ENCODE results near the gene SLC12A5.
A peak's percentile ranks its signal among the peaks of the same experiment; 100 is the strongest.

The SLC12A5 gene

DNA sequence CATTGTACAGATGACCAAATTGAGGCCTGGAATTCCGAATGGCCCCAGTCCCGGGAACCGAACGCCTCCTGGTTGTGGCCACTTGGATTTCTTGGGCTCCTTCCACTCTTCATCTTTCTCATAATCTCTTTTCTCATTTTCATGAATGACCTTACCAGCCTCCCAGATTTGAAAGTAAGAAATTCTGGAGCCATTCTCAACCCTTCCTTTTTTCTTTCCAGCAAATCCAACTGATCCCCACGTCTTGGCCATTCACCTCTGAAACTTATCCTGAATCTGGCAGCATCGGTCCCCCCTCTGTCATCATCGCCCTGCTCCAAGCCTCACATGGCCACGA, 5.9 kb upstream of the SLC12A5 start:
- ChIA-PET CTCF (interaction anchor here (0.6 to 2.2 kb wide), 27 partner anchors 9 to 408 kb away, joined by 3 to 26 read pairs (median 4); no protein-coding TSS in a partner anchor), POLR2A (ENCODE audit: low non-redundant PET) (no interaction called here)
- no peak overlapping the region for H3K27ac ChIP-seq
- TF ChIP-seq, protein P1, sequence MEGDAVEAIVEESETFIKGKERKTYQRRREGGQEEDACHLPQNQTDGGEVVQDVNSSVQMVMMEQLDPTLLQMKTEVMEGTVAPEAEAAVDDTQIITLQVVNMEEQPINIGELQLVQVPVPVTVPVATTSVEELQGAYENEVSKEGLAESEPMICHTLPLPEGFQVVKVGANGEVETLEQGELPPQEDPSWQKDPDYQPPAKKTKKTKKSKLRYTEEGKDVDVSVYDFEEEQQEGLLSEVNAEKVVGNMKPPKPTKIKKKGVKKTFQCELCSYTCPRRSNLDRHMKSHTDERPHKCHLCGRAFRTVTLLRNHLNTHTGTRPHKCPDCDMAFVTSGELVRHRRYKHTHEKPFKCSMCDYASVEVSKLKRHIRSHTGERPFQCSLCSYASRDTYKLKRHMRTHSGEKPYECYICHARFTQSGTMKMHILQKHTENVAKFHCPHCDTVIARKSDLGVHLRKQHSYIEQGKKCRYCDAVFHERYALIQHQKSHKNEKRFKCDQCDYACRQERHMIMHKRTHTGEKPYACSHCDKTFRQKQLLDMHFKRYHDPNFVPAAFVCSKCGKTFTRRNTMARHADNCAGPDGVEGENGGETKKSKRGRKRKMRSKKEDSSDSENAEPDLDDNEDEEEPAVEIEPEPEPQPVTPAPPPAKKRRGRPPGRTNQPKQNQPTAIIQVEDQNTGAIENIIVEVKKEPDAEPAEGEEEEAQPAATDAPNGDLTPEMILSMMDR (conservative IDR thresholded peaks at IDR 0.05; ENCODE audit: low read depth): peak; percentile 44; the same call in 1 of the 2 replicates
- no peak for DNase-seq (ENCODE audit: low spot score)

DNA sequence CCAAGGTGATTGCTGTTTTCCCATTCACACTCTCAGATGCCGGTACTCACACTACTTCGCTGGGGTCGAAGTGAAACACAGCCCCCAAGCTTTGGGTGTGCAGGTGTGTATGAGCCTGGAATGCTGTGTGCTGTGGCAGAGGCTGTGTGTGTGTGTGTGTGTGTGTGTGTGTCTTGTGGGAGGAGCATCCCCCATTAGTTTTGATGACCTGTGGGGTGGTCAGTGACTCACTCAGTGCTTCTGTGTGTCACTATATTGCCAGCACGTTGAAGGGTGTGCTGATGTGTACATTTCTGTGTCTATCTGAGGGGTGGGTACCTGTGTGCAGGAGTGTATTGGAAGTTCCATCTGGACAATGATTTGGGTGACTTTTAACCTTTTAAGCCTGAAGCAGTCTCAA, 5.0 kb upstream of the SLC12A5 start:
- no peak for DNase-seq (ENCODE audit: low spot score)
- no peak overlapping the region for H3K27ac ChIP-seq
- TF ChIP-seq, protein P1 (conservative IDR thresholded peaks at IDR 0.05; ENCODE audit: low read depth): no peak
- POLR2A ChIA-PET (ENCODE audit: low non-redundant PET): no interaction called here
- CTCF ChIA-PET: interaction anchor here (0.7 to 2.2 kb wide), 5 partner anchors 9 to 505 kb away, joined by 4 to 26 read pairs (median 11); no protein-coding TSS in a partner anchor

DNA sequence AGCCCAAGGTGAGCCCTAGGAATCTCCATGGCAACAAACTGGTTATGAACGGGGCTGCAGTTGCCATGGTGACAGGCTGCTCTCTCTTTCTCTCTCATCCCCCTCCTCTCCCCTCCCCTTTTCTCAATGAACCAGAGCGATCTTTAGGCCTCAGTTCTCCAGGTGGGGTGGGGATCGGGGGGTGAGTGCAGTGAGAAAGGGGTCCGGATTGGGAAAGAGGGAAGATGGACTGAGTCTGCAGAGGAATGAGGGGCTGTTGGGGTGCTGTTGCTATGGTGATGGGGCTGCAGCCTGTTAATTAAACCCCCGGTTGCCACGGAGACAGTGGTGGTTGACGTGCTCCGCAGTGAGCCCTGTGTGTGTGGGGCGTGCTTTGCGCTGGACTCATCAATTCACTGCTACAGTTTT, 3.6 kb upstream of the SLC12A5 start:
- TF ChIP-seq, protein P1 (conservative IDR thresholded peaks at IDR 0.05; ENCODE audit: low read depth): no peak
- H3K27ac ChIP-seq: no peak overlapping the region
- ChIA-PET CTCF (interaction anchor here (1.4 kb wide), 1 partner anchor 12 kb away, joined by 11 read pairs; no protein-coding TSS in a partner anchor), POLR2A (ENCODE audit: low non-redundant PET) (no interaction called here)
- DNase-seq (ENCODE audit: low spot score): no peak

DNA sequence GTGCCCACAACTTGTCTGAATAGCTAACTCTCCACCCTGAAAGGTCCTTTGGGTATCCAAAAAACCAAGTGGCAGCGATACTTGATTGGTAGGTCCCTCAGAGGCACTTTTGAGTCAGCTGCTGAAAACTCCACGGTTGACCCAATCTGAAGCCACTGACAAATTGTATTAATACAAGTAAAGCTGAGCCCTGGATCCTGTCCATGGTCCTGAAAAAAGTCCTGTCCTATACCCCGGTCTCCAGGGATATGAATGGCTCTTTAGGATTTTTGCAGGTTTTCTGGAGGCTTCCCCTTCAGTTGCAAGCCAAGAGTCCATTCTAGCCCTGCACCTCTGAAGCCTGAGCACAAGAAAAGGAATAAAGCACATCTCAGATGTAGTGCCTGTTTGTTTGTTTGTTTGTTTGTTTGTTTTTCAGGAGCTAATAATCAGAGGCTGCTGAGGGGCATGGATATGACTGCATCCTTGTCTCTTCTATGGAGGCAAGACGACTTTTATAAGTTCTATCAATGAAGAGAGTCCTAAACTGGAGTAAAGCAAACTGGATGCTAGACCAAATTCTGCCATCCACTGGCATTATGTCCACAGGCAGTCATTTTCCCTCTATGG, 1.7 kb upstream of the SLC12A5 start:
- DNase-seq (ENCODE audit: low spot score): peak; percentile 84
- POLR2A ChIA-PET (ENCODE audit: low non-redundant PET): no interaction called here
- CTCF ChIA-PET: interaction anchor here (0.6 to 1.8 kb wide), 8 partner anchors 14 to 407 kb away, joined by 3 to 17 read pairs (median 4); no protein-coding TSS in a partner anchor
- no peak overlapping the region for H3K27ac ChIP-seq
- TF ChIP-seq, protein P1 (conservative IDR thresholded peaks at IDR 0.05; ENCODE audit: low read depth): no peak

DNA sequence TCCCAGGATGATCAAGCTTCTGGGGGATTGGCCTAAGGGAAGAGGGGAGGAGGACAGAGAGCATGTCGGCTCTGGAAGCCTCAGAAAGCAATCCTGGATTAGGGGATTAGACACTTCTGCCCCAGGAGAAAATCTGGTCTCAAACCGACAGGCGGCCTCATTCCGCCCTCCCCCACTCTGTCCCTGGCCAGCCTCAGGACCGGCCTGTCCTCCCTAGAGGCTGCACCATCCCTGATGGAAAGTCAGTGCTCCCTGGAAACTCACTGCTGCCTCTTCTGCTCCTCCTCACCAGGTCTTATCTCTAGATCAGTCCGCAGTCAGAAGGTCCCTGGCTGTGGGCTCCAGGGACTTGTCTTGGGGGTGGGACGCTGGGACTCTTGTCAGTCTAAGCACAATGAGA, 905 bp upstream of the SLC12A5 start:
- no peak for DNase-seq (ENCODE audit: low spot score)
- H3K27ac ChIP-seq: no peak overlapping the region
- TF ChIP-seq, protein P1 (conservative IDR thresholded peaks at IDR 0.05; ENCODE audit: low read depth): no peak
- CTCF ChIA-PET: interaction anchor here (0.6 to 1.8 kb wide), 6 partner anchors 14 to 407 kb away, joined by 3 to 17 read pairs (median 5); no protein-coding TSS in a partner anchor
- POLR2A ChIA-PET (ENCODE audit: low non-redundant PET): no interaction called here

DNA sequence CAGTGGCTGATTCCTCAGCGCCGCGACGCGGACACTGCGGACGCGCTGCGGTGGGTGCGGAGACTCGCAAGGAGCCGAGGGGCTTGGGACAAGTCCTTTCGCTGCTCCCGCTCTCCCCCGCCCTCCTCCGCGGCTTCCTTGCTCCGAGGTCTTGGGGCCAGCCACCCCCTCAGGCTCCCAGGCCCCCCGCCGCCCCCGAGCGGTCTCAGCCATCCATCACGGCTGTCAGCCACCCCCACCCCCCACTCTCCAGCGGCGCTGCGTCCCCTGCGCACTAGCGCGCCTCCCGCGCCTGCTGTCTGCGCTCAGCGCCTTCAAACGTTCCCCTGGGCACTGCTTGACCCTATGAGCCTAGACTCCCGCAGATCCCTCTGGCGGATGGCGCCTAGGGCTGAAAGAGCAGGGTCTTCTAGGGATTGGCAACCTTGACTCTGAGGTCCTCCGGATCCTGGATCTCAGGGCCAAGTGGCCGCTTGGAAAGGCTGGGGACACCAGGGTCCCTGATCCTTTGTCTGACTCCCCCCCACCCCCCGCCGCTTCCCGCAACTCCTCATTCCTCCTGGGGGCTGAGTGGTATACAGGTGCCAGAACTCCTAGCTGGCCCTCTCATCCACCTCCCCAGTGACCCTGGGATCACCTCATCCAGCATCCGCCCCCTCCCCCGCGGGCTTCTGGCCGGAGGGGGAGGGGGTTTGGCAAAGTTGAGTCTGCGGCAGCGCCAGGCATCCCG, 1.4 kb downstream of the SLC12A5 start:
- POLR2A ChIA-PET (ENCODE audit: low non-redundant PET): no interaction called here
- DNase-seq (ENCODE audit: low spot score): no peak
- TF ChIP-seq, protein P1 (conservative IDR thresholded peaks at IDR 0.05; ENCODE audit: low read depth): no peak
- H3K27ac ChIP-seq: no peak overlapping the region
- CTCF ChIA-PET: interaction anchor here (1.4 kb wide), 1 partner anchor 16 kb away, joined by 8 read pairs; no protein-coding TSS in a partner anchor

Data from RWPE1 (cell line).